ENCODE results near the gene PPIL1.
A peak's percentile ranks its signal among the peaks of the same experiment; 100 is the strongest.

PPIL1 gene

DNA sequence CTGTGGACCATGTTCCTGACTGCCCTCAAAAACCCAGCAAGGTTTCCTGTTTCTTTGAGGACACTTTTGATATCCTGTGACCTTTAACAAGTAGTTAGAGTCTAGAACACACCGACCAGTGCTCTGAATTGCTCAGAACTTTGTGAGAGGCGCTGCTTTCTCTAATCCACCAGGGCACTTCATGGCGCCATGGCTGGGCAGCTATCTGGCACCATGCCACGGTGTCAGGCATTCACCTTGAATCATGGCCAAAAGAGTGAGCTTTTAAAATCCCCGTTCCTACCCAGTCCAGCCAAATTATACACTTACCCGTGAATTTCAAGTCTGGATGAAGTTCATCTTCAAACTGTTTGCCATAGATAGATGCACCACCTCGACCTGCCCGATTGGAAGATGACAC is 18.3 kb downstream of the PPIL1 start:
- DNase-seq = no peak

DNA sequence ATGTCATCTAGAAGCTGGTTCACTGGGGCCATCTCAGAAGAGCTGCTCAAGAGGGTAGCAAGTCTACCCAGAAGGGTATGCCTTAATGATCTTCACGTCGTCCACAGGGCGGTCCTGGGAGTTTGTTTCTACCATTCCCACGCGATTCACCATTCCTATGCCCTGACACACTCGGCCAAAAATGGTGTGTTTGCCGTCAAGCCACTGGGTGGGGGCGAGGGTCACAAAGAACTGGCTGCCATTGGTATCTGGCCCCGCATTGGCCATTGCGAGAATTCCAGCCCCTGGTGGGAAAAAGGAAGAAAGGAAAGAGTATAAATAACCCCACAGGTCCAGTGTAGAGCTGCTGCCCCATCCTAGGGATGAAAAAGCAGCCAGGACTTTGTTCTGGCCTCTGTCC is 18.9 kb downstream of the PPIL1 start:
- DNase-seq = no peak

DNA sequence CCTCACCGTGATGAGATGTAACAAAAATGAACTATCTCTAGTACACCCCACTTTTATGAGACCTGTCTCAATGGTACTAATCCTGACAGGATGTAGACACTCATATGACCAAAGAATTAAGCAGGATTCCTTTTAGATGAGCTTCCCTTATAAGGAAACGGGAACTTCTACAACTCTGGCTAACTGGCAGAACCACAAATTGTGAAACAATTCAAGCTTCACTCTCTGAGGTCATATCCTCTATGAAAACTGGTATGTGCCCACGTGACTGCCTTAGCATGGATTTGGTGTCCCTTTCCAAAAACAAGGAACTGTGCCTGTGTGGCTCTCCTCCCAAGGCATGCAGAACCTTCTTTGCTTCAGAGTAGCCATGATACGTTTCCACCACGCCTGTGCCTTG is 21.3 kb downstream of the PPIL1 start:
- no peak for DNase-seq

DNA sequence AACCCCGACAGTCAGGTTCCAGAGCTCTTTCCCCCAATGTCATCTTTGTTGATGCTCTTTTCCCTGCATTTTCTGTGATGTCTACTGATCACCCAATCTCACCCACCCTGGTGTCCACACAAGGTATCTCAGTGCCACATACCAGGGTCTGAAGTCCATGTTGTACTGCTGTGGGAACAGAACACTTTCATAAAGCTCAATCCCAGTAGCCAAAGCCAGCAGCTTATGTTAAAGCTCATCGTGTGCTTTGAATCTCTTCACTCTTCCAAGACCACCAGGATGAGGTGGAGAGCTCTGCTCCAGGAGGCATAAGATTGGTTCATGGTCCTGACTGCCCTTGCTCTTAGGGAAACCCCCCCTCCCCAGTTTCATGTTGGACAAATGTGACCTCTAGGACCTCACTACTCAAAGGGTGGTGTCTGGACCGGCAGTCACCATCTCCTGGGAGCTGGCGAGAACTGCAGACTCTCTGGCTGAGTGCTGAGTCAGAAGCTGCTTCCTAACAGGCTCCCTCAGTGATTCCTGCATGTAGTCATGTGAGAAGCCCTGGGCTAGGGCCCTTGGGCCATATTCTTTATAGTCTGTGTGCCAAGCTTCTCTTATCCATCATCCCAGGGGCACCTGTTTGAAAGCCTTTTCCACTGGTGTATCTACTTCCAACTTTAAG is 22.0 kb downstream of the PPIL1 start:
- DNase-seq = no peak

DNA sequence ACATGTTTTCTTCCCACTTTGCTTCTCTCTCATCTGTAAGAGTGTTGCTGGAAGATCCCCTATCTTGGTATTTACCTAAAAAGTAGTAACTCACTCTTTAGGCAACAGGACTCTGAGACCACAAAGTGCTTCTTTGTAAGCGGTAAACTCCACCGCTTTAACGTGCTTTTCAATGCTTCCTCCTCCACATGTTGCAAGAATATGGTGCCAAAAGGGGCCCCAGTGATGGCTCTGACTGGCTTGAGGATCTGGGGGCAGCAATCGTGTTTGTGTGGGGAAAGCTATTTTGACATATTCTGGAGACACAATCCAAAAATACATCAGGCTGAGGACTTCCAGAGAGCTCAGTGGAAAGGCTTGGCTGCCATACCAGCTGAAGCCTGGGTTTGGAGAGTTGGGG is 23.0 kb downstream of the PPIL1 start:
- DNase-seq = no peak

DNA sequence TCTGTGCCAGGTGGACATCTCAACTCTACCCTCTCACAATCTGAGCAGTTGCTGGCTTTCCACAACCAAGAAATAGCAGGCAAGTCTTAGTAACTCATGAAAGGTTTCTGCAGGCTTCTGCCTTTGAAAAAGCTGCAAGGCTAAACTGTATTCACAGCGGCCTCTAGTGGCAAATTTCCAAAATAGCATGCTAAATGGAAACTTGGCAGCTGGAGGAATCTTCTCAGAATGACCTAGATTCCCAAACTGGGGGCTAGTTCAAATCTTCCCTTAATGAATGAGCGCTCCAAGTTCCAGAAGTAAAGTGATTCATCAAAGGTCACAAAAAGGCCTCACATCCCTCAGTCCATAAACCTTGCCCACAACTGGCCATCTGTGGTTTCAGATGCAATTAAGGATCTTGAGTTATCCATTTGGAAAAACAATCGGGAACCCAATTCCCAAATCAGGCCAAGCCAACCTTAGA is 23.4 kb downstream of the PPIL1 start:
- peak in 36 of 56 donors; percentile 6 to 80 (median 40) for DNase-seq

DNA sequence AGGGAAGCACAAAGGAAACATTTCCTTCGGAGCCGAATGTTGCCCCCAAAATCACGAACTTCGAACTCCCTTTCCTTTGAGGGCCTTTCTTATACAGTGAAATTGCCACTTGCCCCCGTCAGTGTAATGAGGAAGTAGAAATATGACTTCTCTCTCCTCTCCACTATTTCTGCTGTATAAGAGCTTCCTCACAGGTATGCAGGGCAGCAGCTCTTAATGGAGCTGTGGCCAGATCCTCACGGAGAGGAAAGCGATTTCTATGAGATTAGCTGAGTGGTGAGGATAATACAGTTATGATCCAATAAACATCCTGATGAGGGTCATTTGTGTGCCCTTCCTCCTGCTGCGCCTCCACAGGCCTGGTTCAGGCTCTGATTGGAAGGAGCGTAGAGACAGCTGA is 24.6 kb downstream of the PPIL1 start:
- DNase-seq = no peak

DNA sequence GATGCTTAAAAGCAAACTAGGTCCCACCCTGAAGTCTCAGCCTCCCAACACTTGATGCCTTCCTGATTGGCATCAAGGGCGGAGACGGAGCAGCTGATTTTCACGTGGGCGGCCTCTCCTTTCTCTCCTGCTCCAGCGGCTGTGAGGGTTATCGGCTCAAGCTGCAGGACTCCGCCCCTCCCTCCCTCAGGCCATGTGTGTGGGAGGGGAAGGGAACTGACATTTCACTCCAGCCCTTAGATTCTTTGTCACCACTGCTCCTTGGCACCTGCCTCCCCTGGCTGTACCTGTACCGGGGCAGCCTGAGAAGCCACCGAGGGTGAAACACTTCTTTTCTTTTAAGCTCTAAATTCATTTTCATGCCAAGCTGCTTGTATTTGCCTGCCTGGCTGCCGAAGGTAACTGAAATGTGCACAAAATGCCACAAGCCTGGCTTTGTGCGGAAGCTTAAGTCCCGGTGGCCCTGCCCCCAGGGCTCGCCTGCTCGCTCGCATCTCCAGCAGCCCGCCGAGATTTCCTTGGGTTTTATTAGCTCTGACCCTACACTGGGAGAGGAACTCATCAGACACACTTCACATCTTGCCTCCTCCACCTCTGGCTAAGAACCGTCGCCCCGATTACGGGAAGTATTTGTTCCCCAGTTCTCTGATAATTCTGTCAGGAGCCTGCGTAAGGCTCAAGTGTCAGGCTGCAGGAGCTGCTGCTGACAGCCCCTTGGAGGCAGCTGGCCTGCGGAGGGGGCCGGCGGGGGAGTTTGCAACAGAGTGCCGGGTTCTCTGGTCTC is 25.8 kb downstream of the PPIL1 start:
- peak in 34 of 56 donors; percentile 19 to 78 (median 43) for DNase-seq

DNA sequence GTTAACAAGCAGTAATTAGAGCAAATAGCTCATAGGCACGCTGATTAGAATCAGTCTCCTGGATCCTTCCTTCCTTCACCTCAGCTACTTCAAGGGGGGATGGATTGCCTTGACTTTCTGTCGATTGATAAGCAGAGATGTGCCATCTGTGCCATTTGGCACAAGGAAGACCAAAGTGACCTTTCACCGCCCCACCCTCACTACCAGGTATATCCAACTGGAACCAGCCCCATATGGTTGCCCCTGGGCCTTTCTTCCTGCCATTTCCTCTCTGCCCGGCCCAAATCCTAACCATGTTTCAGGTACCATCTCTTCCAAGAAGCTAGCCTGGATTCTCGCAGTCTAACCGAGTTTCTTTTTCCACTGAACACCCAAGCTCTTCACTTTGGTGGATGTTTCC is 26.6 kb downstream of the PPIL1 start:
- DNase-seq = no peak

DNA sequence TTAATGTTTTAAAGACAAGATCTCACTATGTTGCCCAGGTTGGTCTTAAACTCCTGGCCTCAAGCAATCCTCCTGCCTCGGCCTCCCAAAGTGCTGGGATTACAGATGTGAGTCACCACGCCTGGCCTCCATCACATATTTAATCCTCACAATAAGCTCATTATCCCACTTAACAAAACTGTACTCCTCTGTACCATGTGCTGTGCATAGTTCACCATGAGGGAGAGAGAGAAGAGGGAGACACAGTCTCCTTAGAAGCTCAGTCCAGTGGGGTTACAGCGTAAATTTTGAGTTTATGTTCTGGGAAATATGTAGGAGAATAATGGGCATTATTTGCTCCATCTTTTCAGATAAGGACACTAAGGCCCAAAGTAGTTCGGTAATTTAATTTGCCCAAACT is 27.5 kb downstream of the PPIL1 start:
- no peak for DNase-seq

DNA sequence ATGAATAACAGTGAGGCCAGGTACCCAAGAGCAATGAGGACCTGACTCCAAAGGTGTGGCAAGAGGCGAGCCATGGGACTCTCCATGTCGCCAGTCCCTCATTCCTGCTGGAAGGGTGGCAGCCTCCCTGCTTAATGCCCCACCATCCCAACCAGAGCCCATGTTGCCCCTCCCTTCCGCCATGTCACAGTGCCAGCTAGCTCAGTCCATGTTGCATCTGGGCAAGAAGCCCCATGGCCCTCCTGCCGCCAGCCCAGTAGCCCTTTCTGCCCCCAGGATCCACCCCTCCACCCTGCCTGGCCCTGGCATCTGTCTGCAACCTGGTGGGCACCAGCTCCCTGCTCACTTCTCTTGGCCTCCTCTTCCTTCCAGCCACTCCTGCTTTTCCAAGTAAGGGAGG is 29.4 kb downstream of the PPIL1 start:
- no peak for DNase-seq

DNA sequence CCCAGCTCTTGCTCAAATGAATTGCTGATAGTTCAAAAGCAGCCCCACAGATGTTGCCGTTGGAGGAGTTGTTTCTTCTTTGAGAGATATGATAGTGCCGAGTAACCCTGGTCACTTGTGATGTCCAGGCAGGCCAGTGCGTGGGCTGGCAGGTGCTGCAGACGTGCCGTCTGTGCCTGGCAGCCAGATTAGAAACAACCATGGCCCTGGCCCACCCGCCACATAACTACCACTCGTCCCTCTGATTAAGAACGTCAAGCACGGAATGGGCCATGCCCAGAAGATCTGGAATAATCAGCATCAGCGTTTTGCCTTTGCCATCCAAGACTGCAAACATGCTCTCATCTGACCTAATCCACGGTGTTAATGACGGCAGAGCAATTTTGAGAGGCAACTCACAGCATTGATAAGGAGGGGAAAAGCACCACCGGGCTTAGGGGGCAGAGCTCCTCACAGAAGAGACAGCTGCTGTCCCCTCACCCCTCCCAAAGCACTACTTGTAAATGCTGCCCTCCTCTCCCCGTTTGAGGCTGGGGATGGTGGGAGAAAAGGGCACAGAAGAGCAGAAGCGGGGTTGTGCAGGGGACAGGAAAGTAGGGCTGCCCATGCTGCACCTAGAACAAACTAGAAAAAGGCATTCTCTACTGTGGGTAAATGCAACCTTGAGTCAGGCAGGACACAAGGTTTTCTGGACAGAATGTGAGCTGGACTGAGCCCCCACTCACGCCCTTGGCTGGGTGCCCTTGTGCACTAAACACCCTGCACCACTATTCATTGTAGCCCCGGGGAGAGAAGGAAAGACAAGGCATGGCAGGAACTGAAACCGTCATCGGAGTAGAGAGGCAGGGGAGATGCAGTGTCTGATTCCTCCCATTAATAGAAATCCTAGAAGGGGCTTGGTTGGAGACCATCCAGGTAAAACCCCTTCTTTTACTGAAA is 30.1 kb downstream of the PPIL1 start:
- no peak for DNase-seq

DNA sequence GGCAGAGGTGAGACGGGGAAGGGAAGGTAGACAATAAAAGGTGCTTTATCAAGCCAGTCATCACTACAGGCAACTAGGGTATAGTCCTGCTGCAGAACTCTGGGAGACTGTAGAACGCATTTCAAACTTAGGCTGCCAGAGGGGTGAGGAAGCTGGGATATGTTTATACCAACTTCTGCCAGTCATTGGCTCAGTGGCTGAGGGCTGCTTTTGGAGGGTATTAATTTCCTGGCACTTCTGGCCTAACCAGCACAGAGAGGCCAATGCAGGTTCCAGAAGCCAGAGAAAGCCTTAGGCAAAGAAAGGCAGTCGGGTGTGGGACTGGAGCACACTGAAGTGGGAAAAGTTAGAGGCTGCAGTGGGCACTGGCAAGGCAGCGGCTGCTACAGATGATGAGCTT is 31.4 kb downstream of the PPIL1 start:
- no peak for DNase-seq

DNA sequence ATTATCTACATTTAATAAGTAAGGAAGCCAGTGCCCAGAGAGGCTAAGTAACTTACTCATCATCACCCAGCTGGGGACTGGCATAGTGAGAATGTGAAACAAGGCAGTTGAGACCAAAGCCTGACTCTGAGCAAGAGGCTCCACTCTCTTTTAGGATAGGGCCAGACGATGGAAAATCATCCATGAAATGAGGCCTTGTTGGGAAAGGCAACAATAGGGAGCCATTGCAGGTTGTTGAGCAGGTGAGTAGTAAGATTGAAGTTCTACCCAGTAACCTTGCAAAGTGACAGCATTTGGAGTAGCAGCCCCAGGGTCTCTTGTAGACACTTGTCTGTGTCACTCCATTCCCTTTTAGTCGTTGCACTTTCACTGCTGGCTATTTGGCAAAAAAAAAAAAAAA is 32.8 kb downstream of the PPIL1 start:
- DNase-seq = no peak

DNA sequence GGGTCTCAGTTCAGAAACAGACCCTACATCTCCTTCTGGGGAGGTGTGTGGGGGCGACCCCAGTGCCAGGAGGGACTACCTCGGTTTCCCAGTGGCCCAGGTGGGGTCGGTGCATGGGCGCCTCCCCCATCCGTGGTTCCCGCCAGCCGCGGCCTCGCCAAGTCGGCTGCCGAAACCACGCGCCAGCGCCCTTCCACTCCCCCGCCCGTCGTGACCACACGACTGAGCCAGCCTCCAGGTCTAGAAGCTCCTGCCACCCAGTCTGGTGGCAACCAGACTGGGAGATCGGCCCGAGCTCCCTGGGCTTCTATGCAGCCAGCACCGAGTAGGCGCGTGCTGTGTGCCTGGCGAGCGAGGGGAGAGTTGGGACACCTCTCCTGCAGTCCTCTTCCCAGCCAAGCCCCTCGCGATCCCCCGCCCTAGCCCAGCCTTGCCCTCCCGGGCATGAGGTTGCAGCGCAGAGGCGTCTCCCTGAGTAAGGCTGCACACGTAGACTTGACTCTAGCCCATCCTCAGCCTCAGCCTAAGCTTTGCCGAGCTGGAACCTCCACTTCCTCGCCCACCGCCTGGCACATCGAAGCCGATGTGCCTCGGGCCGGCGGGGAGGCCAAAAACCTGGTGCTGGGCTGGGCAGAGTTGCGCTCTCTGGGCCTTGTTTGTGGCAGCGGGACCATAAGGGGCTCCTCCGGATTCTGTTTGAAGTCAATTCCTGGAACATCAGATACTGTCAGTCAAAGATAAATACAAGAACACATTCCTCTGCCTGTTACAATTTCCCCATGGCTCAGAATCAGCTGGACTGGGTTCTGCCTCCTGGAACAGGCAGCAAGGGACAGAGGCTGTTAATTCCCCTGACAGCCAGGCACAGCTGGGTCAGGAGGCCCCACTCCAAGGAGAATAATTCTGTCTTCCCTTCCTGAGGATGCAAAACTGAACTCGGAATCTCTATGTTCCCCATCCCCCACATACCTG is 33.9 kb downstream of the PPIL1 start:
- peak in 6 of 56 donors; percentile 20 to 58 (median 36) for DNase-seq

DNA sequence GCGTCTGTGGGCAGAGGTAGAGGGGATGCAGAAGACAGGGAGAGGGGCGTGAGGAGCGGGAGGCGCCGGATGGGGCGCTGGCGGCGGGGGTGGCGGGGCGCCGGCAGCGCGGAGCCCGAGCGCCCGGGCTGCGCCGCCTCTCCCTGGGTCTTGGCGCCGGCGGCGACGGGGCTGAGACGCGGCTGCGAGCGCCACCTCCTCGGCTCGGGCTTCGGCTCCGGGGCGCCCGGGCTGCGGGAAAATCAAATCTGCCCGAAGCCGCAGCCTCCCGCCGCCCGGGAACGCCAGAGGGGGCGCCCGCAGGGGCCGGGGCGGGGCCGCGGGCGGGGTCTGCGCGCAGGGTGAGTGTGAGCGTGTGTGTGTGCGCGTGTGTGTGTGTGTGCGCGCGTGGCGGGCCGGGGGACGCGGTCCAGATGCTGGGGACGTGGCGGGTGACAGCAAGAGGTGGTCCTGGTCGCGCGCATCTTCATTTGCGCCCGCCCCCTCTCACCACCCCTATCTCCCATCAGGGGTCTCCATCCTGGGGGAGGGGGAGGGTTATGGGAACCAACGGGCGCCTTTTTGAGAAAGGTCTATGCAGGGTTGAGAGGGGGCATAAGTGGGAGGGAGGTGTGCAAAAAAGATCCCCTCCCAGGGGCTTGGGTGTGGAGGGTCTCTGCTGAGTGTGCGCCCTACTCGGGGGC is 34.7 kb downstream of the PPIL1 start:
- DNase-seq = peak in 27 of 56 donors; percentile 17 to 76 (median 39)

DNA sequence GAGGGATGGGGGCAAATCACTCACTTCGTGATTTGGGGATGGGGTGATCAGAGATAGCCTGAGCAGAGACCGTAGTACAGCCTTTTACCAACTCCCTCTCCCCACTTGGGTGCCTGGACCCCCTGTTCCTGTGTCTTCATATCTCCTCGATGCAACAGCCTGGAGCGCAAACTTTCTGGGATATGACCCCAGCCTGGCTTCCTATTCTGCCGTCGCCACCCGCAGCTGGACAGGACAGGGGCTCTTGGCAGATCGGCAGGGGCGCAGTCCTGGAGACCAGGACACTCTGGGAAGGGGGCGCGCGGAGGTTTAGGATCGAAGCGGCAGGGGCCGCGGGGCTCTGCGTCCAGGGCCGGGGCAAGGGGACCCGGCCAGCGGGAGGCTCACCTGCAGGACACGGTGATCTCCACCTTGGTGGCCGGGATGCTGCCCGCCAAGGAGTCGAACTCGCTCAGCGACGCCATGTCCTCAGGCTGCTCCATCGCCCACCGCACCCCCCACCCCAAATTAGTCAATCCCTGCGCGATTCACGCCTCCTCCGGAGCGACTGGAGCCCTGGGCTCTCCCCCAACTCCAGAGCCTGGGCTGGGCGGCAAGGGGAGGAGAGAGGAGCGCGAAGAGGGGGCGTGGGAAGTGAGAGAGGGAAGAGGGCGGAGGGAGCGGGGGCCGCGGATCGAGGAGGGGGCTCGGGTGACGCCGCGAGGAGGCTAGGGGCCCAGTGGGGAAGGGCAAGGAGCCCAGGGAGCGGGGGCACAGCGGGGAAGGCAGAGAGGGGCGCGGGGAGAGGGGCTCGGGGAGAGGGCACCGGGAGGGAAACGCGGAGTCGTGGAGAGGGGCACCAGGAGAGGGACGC is 35.5 kb downstream of the PPIL1 start, which contains the start of gene CPNE5:
Gene CPNE5 (minus strand): TSS at position 549 of the 853 bp plus-strand sequence. CDS start 67 bp downstream, at position 482.
- peak in 18 of 56 donors; percentile 13 to 70 (median 38) for DNase-seq

DNA sequence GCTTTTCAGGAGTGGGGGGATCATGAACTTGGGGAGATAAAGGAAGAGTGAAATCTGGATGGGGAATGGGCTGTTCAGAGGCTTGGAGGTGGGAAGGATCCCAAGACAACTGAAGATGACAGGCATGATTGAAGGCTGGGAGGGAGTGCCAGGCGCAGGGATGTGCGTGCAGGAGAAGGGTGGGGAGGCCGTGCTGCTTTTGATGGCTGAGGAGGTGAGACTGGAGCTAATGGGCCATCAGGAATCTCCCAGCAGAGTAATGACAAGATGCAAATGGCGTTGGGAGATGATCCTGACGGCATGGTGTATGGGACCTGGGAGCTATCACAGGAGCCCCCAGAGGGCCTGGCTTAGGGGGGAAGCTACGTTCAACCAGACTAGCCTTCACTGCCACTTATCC is 36.9 kb downstream of the PPIL1 start:
- peak in 3 of 56 donors; percentile 10 to 21 (median 13) for DNase-seq

DNA sequence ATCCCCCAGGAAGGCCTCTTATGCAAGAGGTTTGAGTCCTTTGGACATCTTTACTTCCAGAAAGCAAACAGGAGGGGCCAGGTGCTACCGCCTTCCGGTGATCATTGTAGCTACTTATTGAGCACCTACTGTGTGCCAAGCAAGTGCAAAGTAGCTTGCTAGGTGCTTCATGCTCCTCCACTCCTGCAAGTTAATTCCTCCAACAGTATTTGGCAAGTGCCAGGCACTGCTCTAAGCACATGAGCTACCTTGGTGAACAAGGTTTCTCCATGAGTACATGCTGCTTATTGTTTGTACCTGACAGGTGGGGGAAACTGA is 37.6 kb downstream of the PPIL1 start:
- DNase-seq = no peak
